GM23248 (cell line): ENCODE measurements around the gene ST6GALNAC3. TPM values are rescaled to one million over a fixed set of nuclear protein-coding genes. Genes with fewer than 3 reads are reported as not detected.
A peak's percentile ranks its signal among the peaks of the same experiment; 100 is the strongest.

Experiments used
- DNase-seq: peaks from one replicate; pipeline ENCODE4 v3.0.0-alpha.2; 2015
- H2AFZ ChIP-seq: fragments of 200-600 bp; sonication (generic); 2 replicates; pipeline ENCODE4 v1.6.1; 2016; ENCODE audit warnings: antibody characterized with exemption
- H3F3A ChIP-seq: fragments of 200-600 bp; sonication (generic); 2 replicates; pipeline ENCODE4 v1.6.1; 2016; ENCODE audit warnings: mild to moderate bottlenecking, antibody characterized with exemption, mixed run types; ENCODE audit not compliant: insufficient read depth
- H3K27ac ChIP-seq: fragments of 200-600 bp; sonication (generic); 2 replicates; pipeline ENCODE4 v1.5.1; 2016; ENCODE audit warnings: mild to moderate bottlenecking
- H3K27me3 ChIP-seq: fragments of 200-600 bp; sonication (generic); replicated peaks from 2 replicates; pipeline ENCODE4 v1.6.1; 2016; ENCODE audit warnings: mild to moderate bottlenecking; ENCODE audit not compliant: insufficient read depth
- H3K36me3 ChIP-seq: fragments of 200-600 bp; sonication (generic); 2 replicates; pipeline ENCODE4 v1.6.1; 2016; ENCODE audit warnings: low read depth, mild to moderate bottlenecking
- H3K4me1 ChIP-seq: fragments of 200-600 bp; sonication (generic); 2 replicates; pipeline ENCODE4 v1.6.1; 2016; ENCODE audit warnings: mild to moderate bottlenecking; ENCODE audit not compliant: insufficient read depth
- H3K4me2 ChIP-seq: fragments of 200-600 bp; sonication (generic); one replicate; pipeline ENCODE4 v1.6.1; 2016; ENCODE audit warnings: mild to moderate bottlenecking; ENCODE audit not compliant: unreplicated experiment
- H3K4me3 ChIP-seq: fragments of 200-600 bp; sonication (generic); 2 replicates; pipeline ENCODE4 v1.5.1; 2016; ENCODE audit warnings: mild to moderate bottlenecking
- H3K79me2 ChIP-seq: fragments of 200-600 bp; sonication (generic); 2 replicates; pipeline ENCODE4 v1.6.1; 2016; ENCODE audit warnings: mild to moderate bottlenecking; ENCODE audit not compliant: insufficient read depth
- H3K9ac ChIP-seq: fragments of 200-600 bp; sonication (generic); 2 replicates; pipeline ENCODE4 v1.6.1; 2016; ENCODE audit warnings: mild to moderate bottlenecking
- H3K9me2 ChIP-seq: fragments of 200-600 bp; sonication (generic); 2 replicates; pipeline ENCODE4 v1.6.1; 2016; ENCODE audit warnings: mixed run types, mild to moderate bottlenecking, moderate library complexity; ENCODE audit not compliant: insufficient read depth
- H3K9me3 ChIP-seq: fragments of 200-600 bp; sonication (generic); one replicate; pipeline ENCODE4 v1.6.1; 2017; ENCODE audit warnings: low read depth
- H4K20me1 ChIP-seq: fragments of 200-600 bp; sonication (generic); 2 replicates; pipeline ENCODE4 v1.6.0; 2016; ENCODE audit not compliant: insufficient read depth
- EZH2 ChIP-seq: fragments of 200-600 bp; sonication (generic); IDR thresholded peaks from 2 replicates; pipeline ENCODE4 v1.6.1; 2018; ENCODE audit warnings: antibody characterized with exemption, mild to moderate bottlenecking; ENCODE audit not compliant: insufficient read depth, poor library complexity, severe bottlenecking
- EZH2phosphoT487 ChIP-seq: fragments of 200-600 bp; sonication (generic); IDR thresholded peaks from 2 replicates; pipeline ENCODE4 v1.6.1; 2018; ENCODE audit warnings: antibody characterized with exemption, moderate library complexity, mild to moderate bottlenecking, low read depth; ENCODE audit not compliant: insufficient read depth
- WGBS, 2 experiments: methylation state at CpG; one replicate each; pipeline ENCODE4 v1.1.6; 2015 to 2017; ENCODE audit warnings: low lambda C conversion rate in 2 of 2, low coverage in 1 of 2; ENCODE audit errors: missing lambda C conversion rate in 2 of 2; 5-methylcytosine and 5-hydroxymethylcytosine counted together
- in situ Hi-C: fragments of 300-500 bp; cut with MboI; formaldehyde crosslinking; loops from 2 replicates; pipeline ENCODE4 v1.15.0; 2020
- polyA plus RNA-seq: library from polyadenylated mRNA; unstranded; fragments of >200 nt; fragmentation: Nextera tagmentation; extraction: Ambion mirVana; gene quantifications from 2 replicates; pipeline ENCODE4 v1.2.1, GENCODE V29; 2016
- total RNA-seq: library from RNA; depleted of rRNA; stranded (reverse); fragments of >200 nt; shearing (Covaris generic); gene quantifications from 2 replicates; pipeline ENCODE4 v1.2.3, GENCODE V29; 2014

Gene ST6GALNAC3
- total and polyA plus RNA-seq, 2 experiments from 2014 or later: not detected

GRCh38 chr1:76426606-76427005 is 352.1 kb downstream of the ST6GALNAC3 start:
- Histone ChIP-seq H3K4me2 (no peak overlapping the region), H3F3A (no peaks in the 10 kb centered on the region), H3K4me1 (peaks cover 5% of the 10 kb centered on the region; the same call in 1 of the 2 replicates), H3K36me3 (no peaks in the 10 kb centered on the region), H2AFZ (no peak overlapping the region), H3K4me3 (no peak overlapping the region), H4K20me1 (no peaks in the 10 kb centered on the region), H3K9me3 (no peaks in the 10 kb centered on the region), H3K9ac (no peak overlapping the region), H3K27me3 (no peaks in the 10 kb centered on the region), H3K79me2 (no peaks in the 10 kb centered on the region), H3K27ac (no peak overlapping the region), H3K9me2 (no peaks in the 10 kb centered on the region)
- WGBS, 2 experiments: 92 to 93% methylated on average over 4 of the region's 4 CpGs
- in situ Hi-C loops: no loop called here
- TF ChIP-seq EZH2: no peak
- TF ChIP-seq EZH2phosphoT487: no peak
- DNase-seq: no peak

DNA sequence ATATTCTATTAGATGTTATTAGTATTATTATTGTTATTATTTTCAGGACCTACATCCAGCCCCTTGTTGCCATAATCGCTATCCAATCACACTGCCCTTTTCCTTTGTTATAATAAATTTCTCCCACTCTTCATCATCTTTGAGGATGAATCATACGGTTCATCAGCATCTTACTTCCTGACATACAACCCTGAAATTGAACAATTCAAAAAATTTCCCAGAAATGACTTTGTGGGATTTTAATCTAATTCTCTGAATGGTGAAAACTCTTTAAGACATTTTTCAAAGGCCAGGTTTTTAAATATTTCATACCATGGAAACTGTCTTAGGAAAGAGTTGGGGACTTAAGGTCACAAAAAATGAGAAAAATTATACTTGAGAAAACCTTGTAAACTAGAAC is 353.5 kb downstream of the ST6GALNAC3 start:
- TF ChIP-seq EZH2phosphoT487: no peak
- TF ChIP-seq EZH2: no peak
- DNase-seq: no peak
- 88 to 89% methylated on average over 2 of the region's 2 CpGs for WGBS, 2 experiments

DNA sequence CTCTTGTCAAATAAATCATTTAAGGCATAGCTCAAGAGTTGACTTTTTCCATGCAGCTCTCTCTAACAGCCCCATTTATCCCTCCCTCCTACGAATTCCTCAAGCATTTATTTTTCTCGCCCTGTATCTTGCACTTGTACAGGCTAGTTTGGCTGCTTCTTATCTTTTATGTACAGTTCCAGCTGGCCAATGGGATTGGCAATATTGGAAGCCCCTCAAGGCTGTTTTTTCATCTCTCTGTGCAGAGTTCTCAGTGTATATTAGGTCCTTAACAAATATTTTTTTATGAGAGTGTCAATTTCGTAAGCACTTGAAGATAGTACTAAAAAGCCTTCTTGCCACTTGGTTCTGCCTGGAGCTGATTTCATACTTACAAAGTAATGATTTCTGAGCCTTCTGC is 356.0 kb downstream of the ST6GALNAC3 start:
- no peak overlapping the region for H3K9ac ChIP-seq
- 75 to 88% methylated on average over 3 of the region's 3 CpGs for WGBS, 2 experiments
- DNase-seq: no peak
- H2AFZ ChIP-seq: no peak overlapping the region
- H3F3A ChIP-seq: no peaks in the 10 kb centered on the region
- in situ Hi-C loops: no loop called here
- no peak overlapping the region for H3K27ac ChIP-seq
- H3K4me1 ChIP-seq: peaks cover 4% of the 10 kb centered on the region; the same call in 1 of the 2 replicates
- no peaks in the 10 kb centered on the region for H3K36me3 ChIP-seq
- no peaks in the 10 kb centered on the region for H4K20me1 ChIP-seq
- no peak overlapping the region for H3K4me2 ChIP-seq
- H3K9me2 ChIP-seq: no peaks in the 10 kb centered on the region
- no peaks in the 10 kb centered on the region for H3K9me3 ChIP-seq
- H3K4me3 ChIP-seq: no peak overlapping the region
- no peaks in the 10 kb centered on the region for H3K27me3 ChIP-seq
- TF ChIP-seq EZH2: no peak
- TF ChIP-seq EZH2phosphoT487: no peak
- H3K79me2 ChIP-seq: no peaks in the 10 kb centered on the region

More for the DNA sequence above, 353.5 kb downstream of the ST6GALNAC3 start:
- Histone ChIP-seq H2AFZ (no peak overlapping the region), H3K9me2 (no peaks in the 10 kb centered on the region), H3K4me2 (no peak overlapping the region), H4K20me1 (no peaks in the 10 kb centered on the region), H3K27ac (no peak overlapping the region), H3K79me2 (no peaks in the 10 kb centered on the region), H3K4me1 (peaks cover 5% of the 10 kb centered on the region; the same call in 1 of the 2 replicates), H3F3A (no peaks in the 10 kb centered on the region), H3K36me3 (no peaks in the 10 kb centered on the region), H3K4me3 (no peak overlapping the region), H3K9ac (no peak overlapping the region), H3K27me3 (no peaks in the 10 kb centered on the region), H3K9me3 (no peaks in the 10 kb centered on the region)
- in situ Hi-C loops: no loop called here

GRCh38 chr1:76433526-76433925 is 359.0 kb downstream of the ST6GALNAC3 start:
- H3K79me2 ChIP-seq: no peaks in the 10 kb centered on the region
- TF ChIP-seq EZH2 (no peak), EZH2phosphoT487 (no peak)
- H3K27me3 ChIP-seq: no peaks in the 10 kb centered on the region
- no peaks in the 10 kb centered on the region for H3K9me3 ChIP-seq
- H2AFZ ChIP-seq: no peak overlapping the region
- in situ Hi-C loops: no loop called here
- no peaks in the 10 kb centered on the region for H3K36me3 ChIP-seq
- H3F3A ChIP-seq: no peaks in the 10 kb centered on the region
- H3K27ac ChIP-seq: no peak overlapping the region
- H3K9me2 ChIP-seq: no peaks in the 10 kb centered on the region
- no peaks in the 10 kb centered on the region for H3K4me1 ChIP-seq
- no peak overlapping the region for H3K9ac ChIP-seq
- no peak overlapping the region for H3K4me3 ChIP-seq
- DNase-seq: peak; percentile 4
- no peak overlapping the region for H3K4me2 ChIP-seq
- no peaks in the 10 kb centered on the region for H4K20me1 ChIP-seq

GRCh38 chr1:76443217-76443616 is 368.7 kb downstream of the ST6GALNAC3 start:
- Histone ChIP-seq H3K4me3 (no peak overlapping the region), H3K27me3 (no peaks in the 10 kb centered on the region), H3K4me1 (no peaks in the 10 kb centered on the region), H2AFZ (no peak overlapping the region), H4K20me1 (no peaks in the 10 kb centered on the region), H3K9ac (no peak overlapping the region), H3K36me3 (no peaks in the 10 kb centered on the region), H3K79me2 (no peaks in the 10 kb centered on the region), H3K27ac (no peak overlapping the region), H3K4me2 (no peak overlapping the region), H3F3A (no peaks in the 10 kb centered on the region), H3K9me3 (no peaks in the 10 kb centered on the region), H3K9me2 (no peaks in the 10 kb centered on the region)
- TF ChIP-seq EZH2phosphoT487 (no peak), EZH2 (no peak)
- no peak for DNase-seq
- 75 to 78% methylated on average over 3 of the region's 3 CpGs for WGBS, 2 experiments
- in situ Hi-C loops: no loop called here
